ENCODE measurements around the gene SMAP1.

The SMAP1 gene

DNA sequence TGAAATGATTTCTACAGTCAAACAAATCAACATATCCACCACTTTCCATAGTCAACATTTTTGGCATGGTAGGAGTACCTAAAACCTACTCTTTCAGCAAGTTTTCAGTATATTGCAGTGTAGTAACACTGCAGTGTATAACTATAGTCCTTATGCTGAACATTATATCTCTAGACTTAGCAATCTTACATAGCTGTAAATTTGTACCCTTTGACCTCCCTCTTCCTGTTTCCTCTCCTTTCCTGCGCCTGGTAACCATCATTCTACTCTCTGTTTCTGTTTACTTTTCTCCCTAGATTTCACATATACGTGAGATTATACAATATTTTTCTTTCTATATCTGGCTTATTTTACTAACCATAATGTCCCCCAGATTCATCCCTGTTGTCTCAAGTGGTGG, 40.2 kb downstream of the SMAP1 start:
- H3K36me3 ChIP-seq (ENCODE audit: control insufficient read depth, insufficient read depth, low read length) = no peaks in the 10 kb centered on the region
- no peaks in the 10 kb centered on the region for H3K4me1 ChIP-seq (ENCODE audit: control insufficient read depth, insufficient read depth, low read length)
- H3K4me3 ChIP-seq (ENCODE audit: low read length) = no peak overlapping the region
- no peaks in the 10 kb centered on the region for H3K27me3 ChIP-seq (ENCODE audit: control insufficient read depth, insufficient read depth, low read length)
- H3K27ac ChIP-seq (ENCODE audit: low read length) = no peak overlapping the region
- DNase-seq (ENCODE audit: low read depth, low spot score) = no peak
- no peaks in the 10 kb centered on the region for H3K9me3 ChIP-seq (ENCODE audit: control insufficient read depth, insufficient read depth, low read length)
- WGBS (ENCODE audit: insufficient coverage, insufficient read length) = no CpG with 5 or more reads among the region's 2 CpGs

GRCh38 chr6:70708448-70708847, 40.8 kb downstream of the SMAP1 start:
- Histone ChIP-seq H3K27me3 (ENCODE audit: control insufficient read depth, insufficient read depth, low read length) (no peaks in the 10 kb centered on the region), H3K4me3 (ENCODE audit: low read length) (no peak overlapping the region), H3K4me1 (ENCODE audit: control insufficient read depth, insufficient read depth, low read length) (no peaks in the 10 kb centered on the region), H3K36me3 (ENCODE audit: control insufficient read depth, insufficient read depth, low read length) (no peaks in the 10 kb centered on the region), H3K27ac (ENCODE audit: low read length) (no peak overlapping the region), H3K9me3 (ENCODE audit: control insufficient read depth, insufficient read depth, low read length) (no peaks in the 10 kb centered on the region)
- DNase-seq (ENCODE audit: low read depth, low spot score) = no peak
- WGBS (ENCODE audit: insufficient coverage, insufficient read length) = no CpG with 5 or more reads among the region's 2 CpGs

GRCh38 chr6:70709826-70710225, 42.1 kb downstream of the SMAP1 start:
- no peak for DNase-seq (ENCODE audit: low read depth, low spot score)
- H3K9me3 ChIP-seq (ENCODE audit: control insufficient read depth, insufficient read depth, low read length) = no peaks in the 10 kb centered on the region
- no peak overlapping the region for H3K4me3 ChIP-seq (ENCODE audit: low read length)
- WGBS (ENCODE audit: insufficient coverage, insufficient read length) = no CpG with 5 or more reads among the region's 3 CpGs
- no peaks in the 10 kb centered on the region for H3K27me3 ChIP-seq (ENCODE audit: control insufficient read depth, insufficient read depth, low read length)
- no peaks in the 10 kb centered on the region for H3K36me3 ChIP-seq (ENCODE audit: control insufficient read depth, insufficient read depth, low read length)
- no peaks in the 10 kb centered on the region for H3K4me1 ChIP-seq (ENCODE audit: control insufficient read depth, insufficient read depth, low read length)
- H3K27ac ChIP-seq (ENCODE audit: low read length) = no peak overlapping the region

- no peaks in the 10 kb centered on the region for H3K36me3 ChIP-seq (ENCODE audit: control insufficient read depth, insufficient read depth, low read length)
Measured at GRCh38 chr6:70714716-70715257, 47.1 kb downstream of the SMAP1 start.

GRCh38 chr6:70717038-70717801, 49.5 kb downstream of the SMAP1 start:
- Histone ChIP-seq H3K36me3 (ENCODE audit: control insufficient read depth, insufficient read depth, low read length) (no peaks in the 10 kb centered on the region), H3K27ac (ENCODE audit: low read length) (no peak overlapping the region), H3K27me3 (ENCODE audit: control insufficient read depth, insufficient read depth, low read length) (no peaks in the 10 kb centered on the region), H3K9me3 (ENCODE audit: control insufficient read depth, insufficient read depth, low read length) (no peaks in the 10 kb centered on the region), H3K4me3 (ENCODE audit: low read length) (no peak overlapping the region), H3K4me1 (ENCODE audit: control insufficient read depth, insufficient read depth, low read length) (no peaks in the 10 kb centered on the region)
- no peak for DNase-seq (ENCODE audit: low read depth, low spot score)
- no CpG with 5 or more reads among the region's 5 CpGs for WGBS (ENCODE audit: insufficient coverage, insufficient read length)

More at GRCh38 chr6:70714716-70715257, 47.1 kb downstream of the SMAP1 start:
- no peak for DNase-seq (ENCODE audit: low read depth, low spot score)
- no peaks in the 10 kb centered on the region for H3K4me1 ChIP-seq (ENCODE audit: control insufficient read depth, insufficient read depth, low read length)
- H3K9me3 ChIP-seq (ENCODE audit: control insufficient read depth, insufficient read depth, low read length) = no peaks in the 10 kb centered on the region
- H3K27ac ChIP-seq (ENCODE audit: low read length) = no peak overlapping the region
- no peaks in the 10 kb centered on the region for H3K27me3 ChIP-seq (ENCODE audit: control insufficient read depth, insufficient read depth, low read length)
- H3K4me3 ChIP-seq (ENCODE audit: low read length) = no peak overlapping the region

GRCh38 chr6:70724524-70724923, 56.8 kb downstream of the SMAP1 start:
- Histone ChIP-seq H3K27me3 (ENCODE audit: control insufficient read depth, insufficient read depth, low read length) (no peaks in the 10 kb centered on the region), H3K4me3 (ENCODE audit: low read length) (no peak overlapping the region), H3K36me3 (ENCODE audit: control insufficient read depth, insufficient read depth, low read length) (no peaks in the 10 kb centered on the region), H3K4me1 (ENCODE audit: control insufficient read depth, insufficient read depth, low read length) (no peaks in the 10 kb centered on the region), H3K27ac (ENCODE audit: low read length) (no peak overlapping the region), H3K9me3 (ENCODE audit: control insufficient read depth, insufficient read depth, low read length) (no peaks in the 10 kb centered on the region)
- DNase-seq (ENCODE audit: low read depth, low spot score) = no peak
- no CpG with 5 or more reads among the region's 2 CpGs for WGBS (ENCODE audit: insufficient coverage, insufficient read length)

DNA sequence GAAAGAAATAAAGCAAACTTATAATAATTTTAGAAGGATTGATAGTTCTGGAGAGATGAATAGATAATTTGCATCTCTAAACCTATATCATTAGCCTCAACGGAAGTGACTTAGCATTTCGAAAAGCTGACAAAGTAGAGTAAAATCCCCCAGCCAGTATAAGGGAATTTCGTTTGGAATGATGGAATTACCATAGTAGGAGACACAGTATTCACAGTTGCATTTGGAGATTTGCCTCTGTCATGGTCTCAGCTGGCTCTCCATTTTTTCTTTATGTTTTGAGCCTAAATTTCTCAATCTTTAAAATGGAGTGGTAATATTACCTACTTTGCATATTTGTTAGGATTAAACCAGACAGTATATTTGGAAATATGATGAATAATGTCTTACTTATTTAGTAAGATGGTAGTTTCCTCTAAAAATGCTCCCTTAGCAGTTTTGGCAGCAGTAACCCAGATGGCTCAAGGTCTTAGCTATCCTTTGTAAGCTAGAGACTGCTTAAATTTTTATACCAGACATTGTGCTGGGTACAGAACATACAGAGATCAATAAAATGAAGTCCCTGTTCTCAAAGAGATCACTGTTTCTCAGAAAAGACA, 58.2 kb downstream of the SMAP1 start:
- no CpG with 5 or more reads among the region's 3 CpGs for WGBS (ENCODE audit: insufficient coverage, insufficient read length)
- Histone ChIP-seq H3K27me3 (ENCODE audit: control insufficient read depth, insufficient read depth, low read length) (no peaks in the 10 kb centered on the region), H3K36me3 (ENCODE audit: control insufficient read depth, insufficient read depth, low read length) (no peaks in the 10 kb centered on the region), H3K27ac (ENCODE audit: low read length) (no peak overlapping the region), H3K4me3 (ENCODE audit: low read length) (no peak overlapping the region), H3K9me3 (ENCODE audit: control insufficient read depth, insufficient read depth, low read length) (no peaks in the 10 kb centered on the region), H3K4me1 (ENCODE audit: control insufficient read depth, insufficient read depth, low read length) (no peaks in the 10 kb centered on the region)
- no peak for DNase-seq (ENCODE audit: low read depth, low spot score)

GRCh38 chr6:70734381-70734780, 66.7 kb downstream of the SMAP1 start:
- H3K4me1 ChIP-seq (ENCODE audit: control insufficient read depth, insufficient read depth, low read length) = no peaks in the 10 kb centered on the region
- H3K27ac ChIP-seq (ENCODE audit: low read length) = no peak overlapping the region
- H3K4me3 ChIP-seq (ENCODE audit: low read length) = no peak overlapping the region
- H3K9me3 ChIP-seq (ENCODE audit: control insufficient read depth, insufficient read depth, low read length) = no peaks in the 10 kb centered on the region
- H3K27me3 ChIP-seq (ENCODE audit: control insufficient read depth, insufficient read depth, low read length) = no peaks in the 10 kb centered on the region
- DNase-seq (ENCODE audit: low read depth, low spot score) = no peak
- H3K36me3 ChIP-seq (ENCODE audit: control insufficient read depth, insufficient read depth, low read length) = no peaks in the 10 kb centered on the region
- WGBS (ENCODE audit: insufficient coverage, insufficient read length) = no CpG with 5 or more reads among the region's 10 CpGs

GRCh38 chr6:70734979-70735378, 67.3 kb downstream of the SMAP1 start:
- no peak for DNase-seq (ENCODE audit: low read depth, low spot score)
- H3K4me1 ChIP-seq (ENCODE audit: control insufficient read depth, insufficient read depth, low read length) = no peaks in the 10 kb centered on the region
- no peaks in the 10 kb centered on the region for H3K36me3 ChIP-seq (ENCODE audit: control insufficient read depth, insufficient read depth, low read length)
- H3K9me3 ChIP-seq (ENCODE audit: control insufficient read depth, insufficient read depth, low read length) = no peaks in the 10 kb centered on the region
- no CpG with 5 or more reads among the region's 1 CpG for WGBS (ENCODE audit: insufficient coverage, insufficient read length)
- no peak overlapping the region for H3K27ac ChIP-seq (ENCODE audit: low read length)
- no peaks in the 10 kb centered on the region for H3K27me3 ChIP-seq (ENCODE audit: control insufficient read depth, insufficient read depth, low read length)
- no peak overlapping the region for H3K4me3 ChIP-seq (ENCODE audit: low read length)

- H3K9me3 ChIP-seq (ENCODE audit: control insufficient read depth, insufficient read depth, low read length) = no peaks in the 10 kb centered on the region
- no peak for DNase-seq (ENCODE audit: low read depth, low spot score)
- H3K27ac ChIP-seq (ENCODE audit: low read length) = no peak overlapping the region
- H3K4me1 ChIP-seq (ENCODE audit: control insufficient read depth, insufficient read depth, low read length) = no peaks in the 10 kb centered on the region
- no peak overlapping the region for H3K4me3 ChIP-seq (ENCODE audit: low read length)
- H3K27me3 ChIP-seq (ENCODE audit: control insufficient read depth, insufficient read depth, low read length) = no peaks in the 10 kb centered on the region
- no CpG with 5 or more reads among the region's 6 CpGs for WGBS (ENCODE audit: insufficient coverage, insufficient read length)
- no peaks in the 10 kb centered on the region for H3K36me3 ChIP-seq (ENCODE audit: control insufficient read depth, insufficient read depth, low read length)
Measured at GRCh38 chr6:70735513-70735912, 67.8 kb downstream of the SMAP1 start.

- Histone ChIP-seq H3K36me3 (ENCODE audit: control insufficient read depth, insufficient read depth, low read length) (no peaks in the 10 kb centered on the region), H3K4me1 (ENCODE audit: control insufficient read depth, insufficient read depth, low read length) (no peaks in the 10 kb centered on the region), H3K9me3 (ENCODE audit: control insufficient read depth, insufficient read depth, low read length) (no peaks in the 10 kb centered on the region), H3K27ac (ENCODE audit: low read length) (no peak overlapping the region), H3K27me3 (ENCODE audit: control insufficient read depth, insufficient read depth, low read length) (no peaks in the 10 kb centered on the region), H3K4me3 (ENCODE audit: low read length) (no peak overlapping the region)
- WGBS (ENCODE audit: insufficient coverage, insufficient read length) = no CpG with 5 or more reads among the region's 2 CpGs
- DNase-seq (ENCODE audit: low read depth, low spot score) = no peak
Measured at GRCh38 chr6:70738028-70738427, 70.3 kb downstream of the SMAP1 start.
